AG09309 (cell line): ENCODE data around the gene NPM1.

Experiments
- DNase-seq: peaks from one replicate; pipeline ENCODE4 v3.0.0-alpha.2; 2010; ENCODE audit warnings: low read depth
- H3K4me3 ChIP-seq: 2 replicates; pipeline ENCODE4 v1.5.1; 2011; ENCODE audit warnings: mild to moderate bottlenecking, low read depth, low read length, moderate library complexity; ENCODE audit not compliant: control insufficient read depth
- TF ChIP-seq, protein P1 (sequence below): IDR thresholded peaks from 2 replicates; pipeline ENCODE4 v1.5.1; 2011; ENCODE audit warnings: mild to moderate bottlenecking, low read depth, low read length, inconsistent platforms; ENCODE audit not compliant: insufficient read depth, control insufficient read depth; ENCODE audit errors: missing control alignments

Gene NPM1

DNA sequence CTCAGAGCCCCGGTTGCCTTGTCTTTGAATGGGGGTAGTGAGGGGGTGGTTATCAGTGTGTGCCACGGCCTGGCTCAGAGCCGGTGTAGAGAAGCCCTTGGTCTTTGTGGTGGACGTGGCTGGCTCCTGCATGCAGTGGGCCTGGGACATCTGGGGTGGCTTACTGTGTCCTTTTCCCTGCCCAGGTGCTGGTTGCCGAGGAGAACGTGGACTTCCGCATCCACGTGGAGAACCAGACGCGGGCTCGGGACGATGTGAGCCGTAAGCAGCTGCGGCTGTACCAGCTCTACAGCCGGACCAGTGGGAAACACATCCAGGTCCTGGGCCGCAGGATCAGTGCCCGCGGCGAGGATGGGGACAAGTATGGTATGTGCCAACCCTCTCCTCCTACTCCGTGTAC lies 48.3 kb downstream of the NPM1 start:
- no peak overlapping the region for H3K4me3 ChIP-seq
- DNase-seq: no peak
- TF ChIP-seq, protein P1, sequence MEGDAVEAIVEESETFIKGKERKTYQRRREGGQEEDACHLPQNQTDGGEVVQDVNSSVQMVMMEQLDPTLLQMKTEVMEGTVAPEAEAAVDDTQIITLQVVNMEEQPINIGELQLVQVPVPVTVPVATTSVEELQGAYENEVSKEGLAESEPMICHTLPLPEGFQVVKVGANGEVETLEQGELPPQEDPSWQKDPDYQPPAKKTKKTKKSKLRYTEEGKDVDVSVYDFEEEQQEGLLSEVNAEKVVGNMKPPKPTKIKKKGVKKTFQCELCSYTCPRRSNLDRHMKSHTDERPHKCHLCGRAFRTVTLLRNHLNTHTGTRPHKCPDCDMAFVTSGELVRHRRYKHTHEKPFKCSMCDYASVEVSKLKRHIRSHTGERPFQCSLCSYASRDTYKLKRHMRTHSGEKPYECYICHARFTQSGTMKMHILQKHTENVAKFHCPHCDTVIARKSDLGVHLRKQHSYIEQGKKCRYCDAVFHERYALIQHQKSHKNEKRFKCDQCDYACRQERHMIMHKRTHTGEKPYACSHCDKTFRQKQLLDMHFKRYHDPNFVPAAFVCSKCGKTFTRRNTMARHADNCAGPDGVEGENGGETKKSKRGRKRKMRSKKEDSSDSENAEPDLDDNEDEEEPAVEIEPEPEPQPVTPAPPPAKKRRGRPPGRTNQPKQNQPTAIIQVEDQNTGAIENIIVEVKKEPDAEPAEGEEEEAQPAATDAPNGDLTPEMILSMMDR: no peak

DNA sequence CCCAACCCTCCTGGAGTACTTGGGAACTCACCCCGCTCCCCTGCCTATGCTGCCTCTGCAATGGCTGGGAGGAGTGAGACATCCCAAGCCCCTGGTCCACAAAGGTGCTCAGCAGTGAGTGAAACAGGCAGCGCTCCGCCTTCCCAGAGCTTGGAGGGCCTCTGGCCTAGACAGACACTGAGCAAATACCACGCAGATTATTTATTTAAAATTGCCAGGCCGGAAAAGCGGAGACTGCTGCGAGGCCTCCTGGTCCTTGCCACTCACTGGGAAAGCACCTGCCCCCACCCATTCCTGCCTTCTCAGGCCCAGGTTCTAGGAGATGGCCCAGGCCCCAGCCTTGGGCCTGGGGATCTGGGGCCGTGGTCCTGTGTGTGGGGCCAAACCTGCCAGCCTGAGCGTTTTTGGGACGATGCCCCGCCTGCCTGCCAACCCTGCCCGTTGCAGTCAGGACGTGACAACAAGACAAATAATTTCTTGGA lies 49.2 kb downstream of the NPM1 start:
- DNase-seq: no peak
- H3K4me3 ChIP-seq: no peak overlapping the region
- TF ChIP-seq, protein P1: no peak

DNA sequence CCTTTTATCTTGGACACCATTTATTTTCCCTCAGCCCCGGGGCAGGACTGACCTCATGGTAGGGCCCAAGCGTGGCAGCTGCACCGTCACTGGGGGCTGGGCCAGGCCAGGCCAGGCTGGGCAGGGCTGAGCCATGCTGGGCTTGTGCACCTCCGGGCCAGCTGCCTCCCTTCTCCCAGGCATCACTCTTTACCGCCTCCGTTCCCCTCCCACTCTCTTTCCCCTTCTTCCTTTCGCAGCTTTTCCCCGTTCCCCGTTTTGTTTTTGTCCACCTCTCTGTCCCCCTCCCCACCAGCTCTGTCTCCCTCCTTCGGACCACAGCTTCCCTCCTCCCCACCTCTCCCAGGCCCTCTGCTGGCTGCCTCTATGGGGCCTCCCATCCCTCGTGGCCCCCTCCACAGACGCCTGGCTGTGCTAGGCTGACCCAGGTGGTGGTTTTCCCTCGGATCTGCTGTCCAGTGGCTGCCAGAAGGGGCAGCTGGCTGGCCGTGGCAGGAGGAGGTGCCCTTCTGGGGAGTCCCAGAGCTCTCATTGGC lies 49.7 kb downstream of the NPM1 start:
- H3K4me3 ChIP-seq: no peak overlapping the region
- TF ChIP-seq, protein P1: no peak

DNA sequence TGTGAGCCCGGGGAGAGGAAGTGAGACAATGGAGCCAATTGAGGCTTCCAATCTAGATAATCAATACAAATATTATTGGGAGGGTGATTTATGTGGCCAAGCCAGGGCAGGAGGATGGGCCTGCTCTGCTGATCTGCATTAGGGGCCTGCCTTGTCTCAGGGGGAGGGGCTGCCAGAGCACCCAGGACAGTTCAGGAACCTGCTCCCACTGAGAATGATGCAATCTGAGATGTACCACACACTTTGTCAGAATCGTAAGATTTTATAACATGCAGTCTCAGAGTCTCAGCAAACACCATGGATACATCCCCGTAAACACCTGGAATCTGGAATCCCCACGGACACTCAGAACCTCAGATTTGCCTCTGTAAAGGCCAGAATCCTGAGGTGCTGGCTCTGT lies 51.1 kb downstream of the NPM1 start:
- DNase-seq: no peak
- no peak overlapping the region for H3K4me3 ChIP-seq
- TF ChIP-seq, protein P1: no peak

More for the DNA sequence above, 49.7 kb downstream of the NPM1 start:
- DNase-seq: no peak

DNA sequence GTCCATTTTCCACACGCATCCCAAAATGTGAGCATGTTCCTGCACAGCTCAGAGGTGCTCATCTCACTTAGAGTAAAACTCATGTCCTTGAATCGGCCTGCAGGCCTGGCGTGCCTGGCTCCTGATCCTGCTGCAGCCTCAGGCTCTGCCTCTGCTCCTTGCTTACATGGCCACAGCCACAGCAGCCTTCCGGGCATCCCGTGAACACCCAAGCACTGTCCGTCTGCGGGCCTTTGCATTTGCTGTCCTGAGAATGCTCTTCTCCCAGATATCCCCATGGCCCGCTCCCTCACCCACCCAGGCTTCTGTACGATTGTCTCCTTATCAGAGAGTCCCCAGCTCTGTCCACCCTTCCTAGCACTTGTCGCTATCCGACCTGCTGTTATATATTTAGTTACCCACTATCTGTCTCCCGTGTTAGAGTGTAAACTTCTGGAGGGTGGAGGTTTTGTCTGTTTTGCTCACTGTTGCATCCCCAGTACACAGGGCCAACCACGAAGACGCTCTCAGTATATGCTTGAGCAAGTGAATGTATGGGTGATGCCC lies 53.7 kb downstream of the NPM1 start:
- TF ChIP-seq, protein P1: no peak
- no peak for DNase-seq
- H3K4me3 ChIP-seq: no peak overlapping the region

DNA sequence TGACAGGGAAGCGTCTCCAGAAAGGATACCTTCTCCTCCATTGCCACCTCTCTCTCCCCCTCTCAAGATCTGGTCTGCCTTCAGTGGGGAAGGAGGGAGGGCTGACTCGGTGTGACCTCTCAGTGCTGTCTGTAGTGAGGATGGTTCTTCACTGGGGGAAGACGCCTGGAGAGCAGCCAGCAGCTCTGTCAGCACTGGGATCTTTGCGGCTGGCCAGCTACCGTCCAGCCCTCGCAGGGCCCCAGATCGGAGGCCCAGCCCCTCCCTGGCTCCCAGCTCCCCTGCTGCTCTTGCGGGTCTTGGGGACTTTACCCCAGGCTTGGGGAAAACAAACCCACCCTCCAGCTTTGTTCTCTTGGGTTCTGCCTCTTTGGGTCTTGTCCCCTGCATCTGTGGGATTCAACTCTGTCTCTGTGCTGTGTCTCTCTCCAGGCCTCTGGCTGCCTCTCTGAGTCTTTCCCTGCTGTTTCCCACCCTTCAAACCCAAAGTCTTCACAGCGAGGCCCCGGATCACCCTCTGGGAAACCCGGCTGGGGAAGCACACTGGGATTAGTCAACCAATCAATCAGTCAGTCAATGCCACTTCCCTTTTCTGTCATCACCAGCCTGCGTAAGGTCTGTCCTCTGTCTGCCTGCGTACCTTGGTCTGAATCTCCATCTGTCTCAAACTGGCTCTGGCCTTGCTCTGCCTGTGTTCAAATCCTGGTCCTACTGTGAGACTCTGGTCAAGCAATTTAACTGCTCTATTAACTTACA lies 54.8 kb downstream of the NPM1 start:
- TF ChIP-seq, protein P1: no peak
- DNase-seq: no peak
- H3K4me3 ChIP-seq: no peak overlapping the region
